ENCODE data around the gene CCDC174. TPM values are rescaled to one million over a fixed set of nuclear protein-coding genes. Genes with fewer than 3 reads are reported as not detected.

CCDC174 gene
- total RNA-seq, 1 experiment from 2014 or later, result 16.0 TPM

DNA sequence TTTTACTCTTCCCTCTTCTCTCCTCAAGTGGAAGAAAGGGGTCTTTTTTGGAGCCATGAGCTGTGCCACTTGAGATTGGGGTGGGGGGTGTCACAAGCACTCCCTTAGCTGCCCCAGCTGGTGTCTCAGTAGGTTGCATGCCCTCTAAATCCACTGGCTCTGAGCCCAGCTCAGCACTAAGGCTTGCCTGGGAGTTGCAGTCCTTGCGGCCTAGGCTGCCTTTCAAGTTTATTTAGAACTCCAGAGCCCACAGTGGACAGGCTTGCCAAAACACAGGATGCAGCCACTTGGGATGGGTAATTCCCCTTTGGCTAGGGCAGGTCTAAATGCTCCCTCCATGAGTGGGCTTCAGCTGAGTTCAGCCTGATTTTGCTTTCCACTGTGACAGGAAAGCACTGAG is 48.1 kb downstream of the CCDC174 start:
- CTCF ChIA-PET, result no interaction called here
- Mint-ChIP-seq H3K4me1 (no peaks in the 10 kb centered on the region), H3K27ac (no peak overlapping the region), H3K27me3 (ENCODE audit: low read depth) (peaks cover 7% of the 10 kb centered on the region), H3K9me3 (peaks cover 8% of the 10 kb centered on the region; the same call in 1 of the 2 replicates), H3K36me3 (no peaks in the 10 kb centered on the region), H3K4me3 (no peak overlapping the region)
- POLR2A ChIA-PET, result interaction anchor here (1.0 kb wide), 1 partner anchor 11 kb away, joined by 3 read pairs; no protein-coding TSS in a partner anchor
- DNase-seq (ENCODE audit: low spot score) (no peak), ATAC-seq (no peak)
- TF ChIP-seq CREM (CRISPR knock-in tag; IDR thresholded peaks at IDR 0.05), result no peak
- TF ChIP-seq, protein P1, sequence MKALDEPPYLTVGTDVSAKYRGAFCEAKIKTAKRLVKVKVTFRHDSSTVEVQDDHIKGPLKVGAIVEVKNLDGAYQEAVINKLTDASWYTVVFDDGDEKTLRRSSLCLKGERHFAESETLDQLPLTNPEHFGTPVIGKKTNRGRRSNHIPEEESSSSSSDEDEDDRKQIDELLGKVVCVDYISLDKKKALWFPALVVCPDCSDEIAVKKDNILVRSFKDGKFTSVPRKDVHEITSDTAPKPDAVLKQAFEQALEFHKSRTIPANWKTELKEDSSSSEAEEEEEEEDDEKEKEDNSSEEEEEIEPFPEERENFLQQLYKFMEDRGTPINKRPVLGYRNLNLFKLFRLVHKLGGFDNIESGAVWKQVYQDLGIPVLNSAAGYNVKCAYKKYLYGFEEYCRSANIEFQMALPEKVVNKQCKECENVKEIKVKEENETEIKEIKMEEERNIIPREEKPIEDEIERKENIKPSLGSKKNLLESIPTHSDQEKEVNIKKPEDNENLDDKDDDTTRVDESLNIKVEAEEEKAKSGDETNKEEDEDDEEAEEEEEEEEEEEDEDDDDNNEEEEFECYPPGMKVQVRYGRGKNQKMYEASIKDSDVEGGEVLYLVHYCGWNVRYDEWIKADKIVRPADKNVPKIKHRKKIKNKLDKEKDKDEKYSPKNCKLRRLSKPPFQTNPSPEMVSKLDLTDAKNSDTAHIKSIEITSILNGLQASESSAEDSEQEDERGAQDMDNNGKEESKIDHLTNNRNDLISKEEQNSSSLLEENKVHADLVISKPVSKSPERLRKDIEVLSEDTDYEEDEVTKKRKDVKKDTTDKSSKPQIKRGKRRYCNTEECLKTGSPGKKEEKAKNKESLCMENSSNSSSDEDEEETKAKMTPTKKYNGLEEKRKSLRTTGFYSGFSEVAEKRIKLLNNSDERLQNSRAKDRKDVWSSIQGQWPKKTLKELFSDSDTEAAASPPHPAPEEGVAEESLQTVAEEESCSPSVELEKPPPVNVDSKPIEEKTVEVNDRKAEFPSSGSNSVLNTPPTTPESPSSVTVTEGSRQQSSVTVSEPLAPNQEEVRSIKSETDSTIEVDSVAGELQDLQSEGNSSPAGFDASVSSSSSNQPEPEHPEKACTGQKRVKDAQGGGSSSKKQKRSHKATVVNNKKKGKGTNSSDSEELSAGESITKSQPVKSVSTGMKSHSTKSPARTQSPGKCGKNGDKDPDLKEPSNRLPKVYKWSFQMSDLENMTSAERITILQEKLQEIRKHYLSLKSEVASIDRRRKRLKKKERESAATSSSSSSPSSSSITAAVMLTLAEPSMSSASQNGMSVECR (CRISPR knock-in tag; IDR thresholded peaks at IDR 0.05; ENCODE audit: borderline replicate concordance), result no peak
- TF ChIP-seq, protein P2, sequence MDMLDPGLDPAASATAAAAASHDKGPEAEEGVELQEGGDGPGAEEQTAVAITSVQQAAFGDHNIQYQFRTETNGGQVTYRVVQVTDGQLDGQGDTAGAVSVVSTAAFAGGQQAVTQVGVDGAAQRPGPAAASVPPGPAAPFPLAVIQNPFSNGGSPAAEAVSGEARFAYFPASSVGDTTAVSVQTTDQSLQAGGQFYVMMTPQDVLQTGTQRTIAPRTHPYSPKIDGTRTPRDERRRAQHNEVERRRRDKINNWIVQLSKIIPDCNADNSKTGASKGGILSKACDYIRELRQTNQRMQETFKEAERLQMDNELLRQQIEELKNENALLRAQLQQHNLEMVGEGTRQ (CRISPR knock-in tag; IDR thresholded peaks at IDR 0.05), result no peak

DNA sequence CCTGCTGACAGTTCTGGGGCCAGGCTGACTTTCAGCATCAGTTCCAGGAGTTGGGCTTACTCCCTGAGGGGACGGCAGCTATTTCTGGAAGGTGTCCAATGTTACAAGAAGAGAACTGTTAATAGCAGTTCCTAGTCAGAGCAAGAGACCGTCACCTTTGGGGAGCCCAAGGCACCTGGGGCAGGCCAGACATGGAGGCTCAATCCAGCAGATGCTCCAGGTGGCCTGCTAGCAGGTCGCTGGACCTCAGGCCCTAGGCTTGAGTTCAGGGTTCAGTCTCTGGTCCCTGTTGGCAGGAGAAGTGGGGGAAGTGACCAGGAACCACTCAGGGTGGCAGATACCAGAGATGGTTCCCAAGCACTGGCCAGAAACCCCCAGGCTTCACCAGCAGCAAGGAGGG is 49.3 kb downstream of the CCDC174 start:
- Mint-ChIP-seq H3K4me1 (no peaks in the 10 kb centered on the region), H3K27ac (no peak overlapping the region), H3K27me3 (ENCODE audit: low read depth) (peaks cover 6% of the 10 kb centered on the region; the same call in 1 of the 2 replicates), H3K4me3 (no peak overlapping the region), H3K36me3 (no peaks in the 10 kb centered on the region), H3K9me3 (peaks cover 8% of the 10 kb centered on the region; the same call in 1 of the 2 replicates)
- CTCF ChIA-PET, result no interaction called here
- TF ChIP-seq FOXJ3 (CRISPR knock-in tag; IDR thresholded peaks at IDR 0.05; ENCODE audit: borderline replicate concordance) (no peak), IRF2 (CRISPR knock-in tag; IDR thresholded peaks at IDR 0.05; ENCODE audit: borderline replicate concordance, low read depth) (no peak), TEAD4 (CRISPR knock-in tag; IDR thresholded peaks at IDR 0.05) (no peak), JUN (CRISPR knock-in tag; IDR thresholded peaks at IDR 0.05) (no peak), NFE2L1 (CRISPR knock-in tag; IDR thresholded peaks at IDR 0.05) (no peak), SP1 (CRISPR knock-in tag; conservative IDR thresholded peaks at IDR 0.05) (no peak), ELF4 (CRISPR knock-in tag; IDR thresholded peaks at IDR 0.05; ENCODE audit: low read depth) (no peak)
- TF ChIP-seq, protein P2 (CRISPR knock-in tag; IDR thresholded peaks at IDR 0.05), result no peak
- TF ChIP-seq, protein P3, sequence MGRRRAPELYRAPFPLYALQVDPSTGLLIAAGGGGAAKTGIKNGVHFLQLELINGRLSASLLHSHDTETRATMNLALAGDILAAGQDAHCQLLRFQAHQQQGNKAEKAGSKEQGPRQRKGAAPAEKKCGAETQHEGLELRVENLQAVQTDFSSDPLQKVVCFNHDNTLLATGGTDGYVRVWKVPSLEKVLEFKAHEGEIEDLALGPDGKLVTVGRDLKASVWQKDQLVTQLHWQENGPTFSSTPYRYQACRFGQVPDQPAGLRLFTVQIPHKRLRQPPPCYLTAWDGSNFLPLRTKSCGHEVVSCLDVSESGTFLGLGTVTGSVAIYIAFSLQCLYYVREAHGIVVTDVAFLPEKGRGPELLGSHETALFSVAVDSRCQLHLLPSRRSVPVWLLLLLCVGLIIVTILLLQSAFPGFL (CRISPR knock-in tag; IDR thresholded peaks at IDR 0.05; ENCODE audit: borderline replicate concordance), result no peak
- TF ChIP-seq, protein P4, sequence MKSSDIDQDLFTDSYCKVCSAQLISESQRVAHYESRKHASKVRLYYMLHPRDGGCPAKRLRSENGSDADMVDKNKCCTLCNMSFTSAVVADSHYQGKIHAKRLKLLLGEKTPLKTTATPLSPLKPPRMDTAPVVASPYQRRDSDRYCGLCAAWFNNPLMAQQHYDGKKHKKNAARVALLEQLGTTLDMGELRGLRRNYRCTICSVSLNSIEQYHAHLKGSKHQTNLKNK (CRISPR knock-in tag; IDR thresholded peaks at IDR 0.05), result no peak
- TF ChIP-seq, protein P5, sequence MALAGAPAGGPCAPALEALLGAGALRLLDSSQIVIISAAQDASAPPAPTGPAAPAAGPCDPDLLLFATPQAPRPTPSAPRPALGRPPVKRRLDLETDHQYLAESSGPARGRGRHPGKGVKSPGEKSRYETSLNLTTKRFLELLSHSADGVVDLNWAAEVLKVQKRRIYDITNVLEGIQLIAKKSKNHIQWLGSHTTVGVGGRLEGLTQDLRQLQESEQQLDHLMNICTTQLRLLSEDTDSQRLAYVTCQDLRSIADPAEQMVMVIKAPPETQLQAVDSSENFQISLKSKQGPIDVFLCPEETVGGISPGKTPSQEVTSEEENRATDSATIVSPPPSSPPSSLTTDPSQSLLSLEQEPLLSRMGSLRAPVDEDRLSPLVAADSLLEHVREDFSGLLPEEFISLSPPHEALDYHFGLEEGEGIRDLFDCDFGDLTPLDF (CRISPR knock-in tag; IDR thresholded peaks at IDR 0.05), result no peak
- DNase-seq (ENCODE audit: low spot score) (no peak), ATAC-seq (no peak)
- POLR2A ChIA-PET, result no interaction called here

DNA sequence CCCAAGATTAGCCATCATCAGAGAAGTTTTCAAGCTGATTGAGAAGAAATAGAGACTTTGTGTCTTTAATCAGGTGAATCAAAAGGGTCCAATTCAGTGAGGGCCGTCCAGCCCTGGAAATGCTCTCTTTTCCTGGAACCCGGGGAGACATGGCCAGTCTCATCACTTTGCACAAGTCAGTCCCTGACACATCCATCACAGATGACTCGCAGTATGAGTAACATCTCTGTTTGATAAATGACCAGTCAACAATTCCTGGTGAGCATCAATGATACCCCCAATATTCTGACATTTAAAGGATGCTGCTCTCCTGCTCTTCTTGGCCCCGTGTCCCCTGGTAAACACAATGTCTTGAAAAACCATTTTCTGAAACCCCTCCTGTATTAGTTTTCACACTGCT is 50.1 kb downstream of the CCDC174 start:
- H3K36me3 Mint-ChIP-seq, result no peaks in the 10 kb centered on the region
- DNase-seq (ENCODE audit: low spot score), result no peak
- POLR2A ChIA-PET, result no interaction called here
- H3K4me1 Mint-ChIP-seq, result no peaks in the 10 kb centered on the region
- no peak for ATAC-seq
- no peak for TF ChIP-seq GTF2I (CRISPR knock-in tag; conservative IDR thresholded peaks at IDR 0.05)
- TF ChIP-seq, protein P6, sequence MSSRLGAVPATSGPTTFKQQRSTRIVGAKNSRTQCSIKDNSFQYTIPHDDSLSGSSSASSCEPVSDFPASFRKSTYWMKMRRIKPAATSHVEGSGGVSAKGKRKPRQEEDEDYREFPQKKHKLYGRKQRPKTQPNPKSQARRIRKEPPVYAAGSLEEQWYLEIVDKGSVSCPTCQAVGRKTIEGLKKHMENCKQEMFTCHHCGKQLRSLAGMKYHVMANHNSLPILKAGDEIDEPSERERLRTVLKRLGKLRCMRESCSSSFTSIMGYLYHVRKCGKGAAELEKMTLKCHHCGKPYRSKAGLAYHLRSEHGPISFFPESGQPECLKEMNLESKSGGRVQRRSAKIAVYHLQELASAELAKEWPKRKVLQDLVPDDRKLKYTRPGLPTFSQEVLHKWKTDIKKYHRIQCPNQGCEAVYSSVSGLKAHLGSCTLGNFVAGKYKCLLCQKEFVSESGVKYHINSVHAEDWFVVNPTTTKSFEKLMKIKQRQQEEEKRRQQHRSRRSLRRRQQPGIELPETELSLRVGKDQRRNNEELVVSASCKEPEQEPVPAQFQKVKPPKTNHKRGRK (CRISPR knock-in tag; IDR thresholded peaks at IDR 0.05; ENCODE audit: borderline replicate concordance), result no peak
- no peak for TF ChIP-seq ETV6 (CRISPR knock-in tag; IDR thresholded peaks at IDR 0.05)
- no peak for TF ChIP-seq EMX1 (CRISPR knock-in tag; IDR thresholded peaks at IDR 0.05)
- H3K27ac Mint-ChIP-seq, result no peak overlapping the region
- H3K27me3 Mint-ChIP-seq (ENCODE audit: low read depth), result peaks cover 6% of the 10 kb centered on the region; the same call in 1 of the 2 replicates
- CTCF ChIA-PET, result no interaction called here
- H3K4me3 Mint-ChIP-seq, result no peak overlapping the region
- H3K9me3 Mint-ChIP-seq, result peaks cover 8% of the 10 kb centered on the region; the same call in 1 of the 2 replicates
